DMS114 treated with DMSO at 0.1 percent for 48 hours (cell line): ENCODE measurements around the gene FBXO21.
"Not testable (repeated sequence)": the region's sequence is repeated elsewhere in the genome, so short reads cannot be mapped to it uniquely, and the experiment has no call there.

ENCODE experiments used
- DNase-seq: peaks from one replicate; lab custom pipeline; 2025; ENCODE audit not compliant: unreplicated experiment; lab: John Stamatoyannopoulos, UW

Gene FBXO21

GRCh38 chr12:117190210-117190781 is at the start of gene FBXO21:
Gene FBXO21 (minus strand): TSS chr12:117190470. CDS start chr12:117190456, 14 bp downstream.
- peak; percentile 80 for DNase-seq

DNA sequence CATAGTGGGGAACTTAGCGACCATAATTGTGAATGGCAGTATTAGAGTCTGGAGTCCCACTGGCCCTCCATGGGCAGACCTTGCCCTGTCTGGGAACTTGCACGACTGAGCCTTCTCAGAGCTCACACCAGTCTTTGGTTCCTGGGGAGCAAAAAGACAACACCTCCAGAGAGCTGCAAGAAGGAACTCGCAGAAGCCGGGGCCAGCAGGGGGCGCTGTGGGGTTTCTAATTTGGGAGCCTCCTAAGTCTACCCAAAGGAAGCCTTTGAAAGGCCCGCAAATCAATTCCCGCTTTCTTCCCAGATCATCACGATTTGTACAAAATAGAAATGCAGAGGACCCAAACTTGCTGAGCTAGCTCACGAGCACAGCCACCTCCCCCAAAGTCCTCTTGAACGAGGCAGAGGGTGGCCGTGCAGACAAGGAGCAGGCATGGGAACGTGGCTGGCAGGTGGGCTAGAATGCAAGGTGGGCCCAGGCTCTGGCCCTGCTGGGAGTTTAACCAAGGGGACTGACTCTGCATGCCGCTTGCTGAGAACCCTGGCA is 46.3 kb upstream of the FBXO21 start:
- DNase-seq, result peak; percentile 64

GRCh38 chr12:117235261-117235660 is 45.0 kb upstream of the FBXO21 start:
- DNase-seq, result no peak

- DNase-seq, result no peak
These were observed 44.2 kb upstream of the FBXO21 start for GRCh38 chr12:117234441-117234840.

- DNase-seq, result no peak
These were observed 41.5 kb upstream of the FBXO21 start for GRCh38 chr12:117231750-117232149.

DNA sequence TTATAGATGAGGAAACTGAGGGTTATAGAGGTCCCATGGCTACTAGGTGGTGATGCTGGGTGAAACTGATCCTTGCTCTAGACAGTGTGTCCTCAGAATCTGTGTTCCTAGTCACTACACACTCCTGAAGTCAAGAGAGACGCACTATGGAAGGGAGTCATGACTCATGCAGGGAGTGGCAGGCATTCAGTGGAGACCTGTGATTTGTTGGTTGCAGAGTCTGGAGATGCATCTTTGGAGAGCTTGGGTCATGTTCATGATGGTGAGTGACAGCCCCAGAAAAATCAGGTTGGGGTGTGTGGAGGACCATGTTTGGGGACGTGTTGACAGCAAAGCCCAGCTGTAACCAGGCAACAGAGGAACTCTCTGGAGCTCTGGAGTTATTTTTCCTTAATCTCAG is 38.0 kb upstream of the FBXO21 start:
- DNase-seq, result no peak

GRCh38 chr12:117227000-117227653 is 36.9 kb upstream of the FBXO21 start:
- no peak for DNase-seq

DNA sequence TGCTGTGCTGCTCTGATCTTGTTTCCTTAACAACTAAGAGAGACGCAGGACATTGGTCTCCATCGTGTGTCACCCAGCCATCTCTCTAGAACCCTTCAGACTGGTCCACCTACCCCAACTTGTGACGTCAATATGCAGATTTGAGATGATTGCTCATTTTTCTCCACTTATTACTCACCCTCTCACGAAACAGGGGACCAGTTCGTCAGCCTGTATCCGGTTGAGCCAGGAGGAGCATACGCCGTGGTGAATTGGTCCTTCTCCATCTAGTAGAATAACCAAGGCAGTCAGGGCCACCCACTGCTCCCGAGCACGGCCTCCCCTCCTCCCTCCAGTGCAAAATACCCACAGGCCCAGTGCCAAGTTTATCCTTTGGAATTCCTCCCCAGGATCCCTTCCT is 36.2 kb upstream of the FBXO21 start:
- no peak for DNase-seq

DNA sequence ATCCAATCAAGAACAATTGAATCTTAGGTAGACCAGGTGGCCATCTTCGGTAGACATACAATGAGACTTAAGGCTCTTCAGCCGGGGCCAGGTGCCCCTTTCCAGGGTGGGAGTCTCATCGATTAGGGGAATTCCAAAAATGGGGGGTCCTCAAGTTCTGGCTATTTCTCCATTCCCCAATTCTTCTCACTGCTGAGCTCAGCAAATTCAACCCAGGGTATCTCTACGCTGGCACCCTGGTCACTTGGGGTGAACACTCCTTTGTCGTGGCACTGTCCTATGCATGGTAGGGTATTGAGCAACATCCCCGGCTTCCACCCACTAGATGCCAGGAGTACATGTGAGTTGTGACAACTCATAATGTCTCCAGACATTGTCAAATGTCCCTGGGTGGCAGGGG is 34.9 kb upstream of the FBXO21 start:
- DNase-seq, result no peak

GRCh38 chr12:117220947-117221346 is 30.7 kb upstream of the FBXO21 start:
- not testable (repeated sequence) for DNase-seq

DNA sequence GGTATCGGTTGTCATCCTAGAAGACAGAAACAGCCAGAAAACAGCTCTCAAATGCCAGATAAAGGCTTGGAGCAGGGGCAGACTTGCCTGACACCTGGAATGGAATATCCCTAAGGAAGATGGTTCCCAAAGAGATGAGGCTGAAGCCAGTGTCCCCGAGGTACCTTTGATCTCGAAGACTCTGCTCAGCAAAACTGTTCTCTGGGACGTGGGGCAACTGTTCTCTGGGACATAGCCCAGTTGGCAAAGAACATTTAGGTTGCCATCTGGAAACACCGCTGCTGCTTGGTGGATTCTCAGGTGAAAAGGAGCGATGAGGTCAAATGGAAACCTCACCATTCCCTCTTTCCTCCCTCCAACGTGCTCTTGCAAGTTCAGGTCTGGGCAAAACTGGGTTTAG is 27.9 kb upstream of the FBXO21 start:
- DNase-seq, result no peak

DNA sequence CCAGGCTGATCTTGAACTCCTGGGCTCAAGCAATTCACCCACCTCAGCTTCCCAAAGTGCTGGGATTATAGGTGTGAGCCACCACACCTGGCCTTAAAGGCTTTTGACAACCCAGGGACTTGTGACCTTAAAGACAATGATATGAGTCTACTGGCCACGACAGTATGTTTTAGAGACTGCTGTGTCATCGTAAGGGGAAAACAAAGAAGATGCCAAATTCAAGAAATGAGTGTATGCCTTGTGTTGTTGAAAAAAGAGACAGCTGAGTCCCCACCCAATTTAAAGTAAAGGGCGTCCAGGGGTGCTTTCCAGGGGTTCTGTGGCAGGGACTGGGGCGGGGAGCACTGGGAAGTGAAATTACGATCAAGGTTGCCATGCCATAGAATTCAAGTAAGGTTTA is 26.4 kb upstream of the FBXO21 start:
- DNase-seq, result no peak

DNA sequence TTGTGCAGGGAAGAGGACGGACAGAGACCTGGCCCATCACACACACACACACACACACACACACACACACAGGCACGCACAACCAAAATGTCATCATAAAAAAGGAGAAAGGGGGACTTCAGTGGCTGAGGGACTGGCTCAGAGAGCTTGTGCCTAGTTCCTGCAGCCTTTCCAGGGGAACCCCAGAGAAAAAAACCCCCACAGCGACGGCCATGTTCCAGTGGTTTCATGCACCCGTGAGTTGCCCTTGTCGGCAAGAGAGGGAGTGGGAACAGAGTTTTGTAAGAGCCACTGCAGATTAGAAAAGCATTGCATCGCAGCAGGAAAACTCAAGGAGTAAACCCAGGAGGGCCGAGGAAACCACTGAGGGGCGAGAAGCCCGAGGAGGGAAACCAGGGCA is 24.5 kb upstream of the FBXO21 start:
- DNase-seq, result no peak

GRCh38 chr12:117213295-117213808 is 23.1 kb upstream of the FBXO21 start:
- no peak for DNase-seq

DNA sequence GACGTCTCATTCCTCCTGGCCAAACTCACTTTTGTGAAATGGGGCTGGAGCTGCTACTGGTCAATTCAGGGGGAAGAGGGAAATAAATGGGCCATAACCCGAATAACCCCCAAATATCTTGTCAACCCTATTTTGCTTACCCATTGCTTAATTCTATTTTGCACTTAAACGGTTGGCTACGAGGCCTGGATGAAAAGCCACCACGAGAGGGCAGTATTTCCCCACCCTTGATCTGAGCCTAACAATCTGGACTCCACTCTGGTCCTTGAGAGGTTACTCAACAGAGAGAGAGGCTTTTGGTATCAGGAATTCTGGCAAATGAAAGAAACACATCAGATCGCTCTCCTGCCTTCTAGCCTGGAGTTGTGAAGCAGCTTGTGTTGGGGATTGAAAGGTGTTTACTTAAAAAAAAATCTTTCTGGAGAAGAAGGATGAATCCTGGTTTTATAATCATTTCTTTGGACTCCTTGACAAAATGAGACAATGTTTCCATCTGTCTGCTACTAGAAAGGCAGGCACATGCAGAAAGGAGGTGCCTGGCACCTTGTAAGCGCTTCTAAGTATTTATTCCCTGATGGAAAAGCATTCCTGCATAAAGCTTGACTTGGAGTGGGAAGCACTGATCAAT is 22.4 kb upstream of the FBXO21 start:
- peak; percentile 57 for DNase-seq

DNA sequence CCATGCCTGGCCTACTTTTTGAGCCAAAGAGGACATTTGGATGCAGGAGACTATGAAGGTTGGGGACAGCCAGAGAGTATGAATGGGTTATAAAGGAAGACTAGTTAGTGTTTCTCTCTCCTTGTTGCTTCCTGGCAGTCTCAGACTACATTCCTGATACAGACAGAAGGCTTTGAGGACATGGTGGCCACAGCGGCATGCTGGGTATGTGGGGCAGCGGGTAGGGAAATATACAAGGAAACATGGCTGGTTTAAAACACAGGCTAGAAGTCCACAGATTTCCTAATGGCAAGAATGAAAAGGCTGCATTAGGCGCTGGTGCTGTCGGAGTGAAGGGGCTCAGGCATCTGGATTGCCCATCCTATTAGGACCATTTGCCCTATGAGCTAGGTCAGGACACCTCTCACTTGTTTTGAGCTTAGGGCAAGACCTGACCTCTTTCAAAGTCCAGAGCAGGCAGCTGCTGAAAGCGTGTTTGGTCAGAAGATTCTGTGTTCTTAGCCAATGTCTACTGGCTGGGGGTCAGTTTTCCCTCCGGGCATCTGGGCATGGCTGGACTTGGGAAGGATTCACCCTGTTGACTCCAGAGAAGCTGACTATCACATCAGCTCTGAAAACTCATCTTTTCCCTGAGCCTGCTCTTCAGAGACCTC is 20.1 kb upstream of the FBXO21 start:
- DNase-seq, result no peak

DNA sequence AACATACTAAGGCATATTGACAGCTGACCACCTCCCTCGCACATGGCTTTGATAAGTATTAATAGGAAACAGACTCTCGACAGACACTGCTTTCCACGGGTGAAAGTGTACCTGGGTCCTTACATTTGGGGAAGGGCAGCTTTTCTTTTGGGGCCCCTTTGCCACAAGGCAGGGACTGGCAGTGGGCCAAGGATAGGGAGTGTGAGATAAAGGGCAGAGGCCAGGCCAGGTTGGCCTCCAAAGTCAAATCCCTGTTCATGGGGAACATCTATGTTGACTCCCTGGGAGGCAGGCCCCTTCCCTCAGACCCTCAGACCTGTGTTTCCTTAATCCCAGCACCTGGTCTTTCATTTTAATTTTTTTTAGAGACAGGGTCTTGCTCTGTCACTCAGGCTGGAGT is 19.4 kb upstream of the FBXO21 start:
- DNase-seq, result no peak

GRCh38 chr12:117208811-117209455 is 18.7 kb upstream of the FBXO21 start:
- DNase-seq, result no peak

GRCh38 chr12:117208206-117208605 is 17.9 kb upstream of the FBXO21 start:
- DNase-seq, result no peak

DNA sequence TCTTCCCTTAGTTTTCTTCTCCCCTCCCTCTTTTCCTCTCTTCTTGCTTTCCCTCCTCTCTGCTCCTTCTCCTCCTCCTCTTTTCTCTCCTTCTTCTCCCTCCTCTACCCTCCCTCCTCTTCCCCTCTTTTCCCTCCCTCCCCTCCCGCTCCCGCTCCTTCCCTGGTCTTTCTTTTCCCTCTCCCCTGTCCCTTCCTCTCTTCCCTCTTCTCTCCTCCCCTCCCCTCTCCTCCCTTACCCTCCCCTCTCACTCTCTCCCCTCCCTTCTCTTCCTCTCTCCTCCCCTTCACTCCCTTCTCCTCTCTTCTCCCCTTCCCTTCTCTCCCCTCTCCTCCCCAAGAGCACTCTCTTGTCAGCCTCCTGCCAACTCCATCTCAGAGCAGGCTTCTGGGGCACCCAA is 17.4 kb upstream of the FBXO21 start:
- DNase-seq, result no peak

- no peak for DNase-seq
These were observed 12.3 kb upstream of the FBXO21 start for GRCh38 chr12:117202556-117202955.
